GM18505 (cell line): Measurements from ENCODE around the gene FAM13A.
"Not testable (repeated sequence)": the region's sequence is repeated elsewhere in the genome, so short reads cannot be mapped to it uniquely, and the experiment has no call there.

Experiments used
- ATAC-seq: cut with Tn5 transposase; IDR thresholded peaks from one replicate; pipeline ENCODE4 v1.9.1; 2021; ENCODE audit not compliant: unreplicated experiment
- POLR2A ChIP-seq: IDR thresholded peaks from 4 replicates; pipeline ENCODE4 v1.6.1; 2011; ENCODE audit warnings: borderline replicate concordance; ENCODE audit not compliant: insufficient read depth, insufficient read length; ENCODE audit errors: extremely low read depth

FAM13A gene

GRCh38 chr4:88880501-88881226 is 176.3 kb downstream of the FAM13A start:
- ATAC-seq: no peak
- no peak for TF ChIP-seq POLR2A

GRCh38 chr4:88879991-88880390 is 177.0 kb downstream of the FAM13A start:
- no peak for ATAC-seq
- TF ChIP-seq POLR2A: no peak

DNA sequence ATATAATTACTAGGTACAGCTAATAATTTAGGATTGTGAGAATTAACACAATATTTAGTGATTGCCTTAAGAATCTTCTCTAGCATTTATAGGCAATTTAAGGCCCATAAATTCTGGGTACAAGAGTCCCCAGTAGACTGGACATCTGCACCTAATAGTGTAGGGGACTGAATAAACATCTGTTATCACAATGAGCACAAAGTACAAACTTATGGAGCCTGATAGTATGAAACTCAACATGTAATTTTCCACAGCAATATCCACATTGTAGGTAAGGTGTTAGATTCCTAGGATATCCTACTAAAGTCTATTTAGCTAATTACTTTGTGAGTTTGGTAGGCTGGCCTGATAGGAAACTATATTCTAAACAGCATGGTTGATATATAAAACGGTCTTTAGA is 178.3 kb downstream of the FAM13A start:
- ATAC-seq: no peak
- TF ChIP-seq POLR2A: no peak

DNA sequence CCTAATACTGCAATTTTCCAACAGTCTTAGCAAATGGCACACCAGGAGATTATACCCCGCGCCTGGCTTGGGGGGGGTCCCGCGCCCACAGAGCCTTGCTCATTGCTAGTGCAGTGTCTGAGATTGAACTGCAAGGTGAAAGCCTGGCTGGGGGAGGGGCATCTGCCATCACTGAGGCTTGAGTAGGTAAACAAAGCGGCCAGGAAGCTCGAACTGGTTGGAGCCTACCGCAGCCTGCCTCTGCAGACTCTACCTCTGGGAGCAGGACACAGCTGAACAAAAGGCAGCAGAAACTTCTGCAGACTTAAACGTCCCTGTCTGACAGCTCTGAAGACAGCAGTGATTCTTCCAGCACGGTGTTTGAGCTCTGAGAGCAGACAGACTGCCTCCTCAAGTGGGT is 186.6 kb downstream of the FAM13A start:
- no peak for TF ChIP-seq POLR2A
- no peak for ATAC-seq

- no peak for TF ChIP-seq POLR2A
- ATAC-seq: no peak
Measured at GRCh38 chr4:88868510-88868909, 188.5 kb downstream of the FAM13A start.

DNA sequence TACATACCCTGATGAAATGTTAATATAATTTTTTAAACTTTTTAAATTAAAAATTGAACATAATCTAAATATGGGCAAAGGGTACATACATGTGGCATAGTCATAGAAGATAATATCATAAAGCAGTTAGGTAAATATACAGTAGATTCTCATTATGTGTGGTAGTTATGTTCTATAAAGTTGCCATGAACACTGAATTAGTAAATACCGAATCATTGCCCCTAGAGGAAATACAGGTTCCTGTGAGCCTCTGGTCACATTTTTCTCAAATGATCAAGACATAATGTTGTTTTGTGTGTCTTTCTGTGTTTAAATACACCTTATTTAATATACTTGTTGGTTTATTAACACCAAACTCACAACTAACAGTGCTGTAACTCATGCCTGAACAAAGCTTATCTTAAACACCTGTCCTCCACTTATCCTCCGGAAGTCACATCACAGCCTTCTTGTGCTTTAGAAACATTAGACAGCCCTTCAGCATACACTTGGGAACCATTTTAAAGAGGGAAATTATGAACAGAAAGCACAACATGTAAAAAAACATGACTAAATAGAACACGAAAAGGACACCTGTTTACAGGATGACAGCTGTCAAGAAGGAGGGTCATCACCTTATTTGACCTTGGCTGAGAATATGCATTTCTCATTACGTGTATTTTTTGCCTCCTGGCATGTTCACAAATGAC is 190.0 kb downstream of the FAM13A start:
- no peak for TF ChIP-seq POLR2A
- ATAC-seq: no peak

- no peak for ATAC-seq
- TF ChIP-seq POLR2A: no peak
Measured at GRCh38 chr4:88865466-88865865, 191.5 kb downstream of the FAM13A start.

GRCh38 chr4:88865046-88865445 is 191.9 kb downstream of the FAM13A start:
- no peak for TF ChIP-seq POLR2A
- ATAC-seq: no peak

- no peak for ATAC-seq
- no peak for TF ChIP-seq POLR2A
Measured at GRCh38 chr4:88860586-88860985, 196.4 kb downstream of the FAM13A start.

GRCh38 chr4:88859191-88859812 is 197.7 kb downstream of the FAM13A start:
- peak; percentile 16 for ATAC-seq
- no peak for TF ChIP-seq POLR2A

DNA sequence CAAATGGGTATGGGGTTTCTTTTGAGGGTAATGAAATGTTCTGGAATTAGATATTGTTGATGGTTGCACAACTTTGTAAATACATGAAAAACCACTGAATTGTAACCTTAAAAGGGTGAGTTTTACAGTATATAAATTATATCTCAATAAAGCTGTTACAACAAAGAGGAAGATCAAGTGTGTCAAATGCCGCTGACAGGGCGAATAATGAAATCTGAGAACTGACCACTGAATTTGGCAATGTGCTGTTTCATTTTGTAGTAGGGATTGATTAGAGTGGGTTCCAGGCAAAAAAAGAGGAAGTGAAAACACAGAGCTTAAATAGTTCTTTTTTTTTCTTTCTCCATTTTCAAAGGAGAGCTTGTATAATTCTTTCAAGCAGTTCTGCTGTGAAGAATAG is 198.2 kb downstream of the FAM13A start:
- no peak for TF ChIP-seq POLR2A
- ATAC-seq: peak; percentile 97

GRCh38 chr4:88857588-88857987 is 199.4 kb downstream of the FAM13A start:
- no peak for TF ChIP-seq POLR2A
- no peak for ATAC-seq

- no peak for TF ChIP-seq POLR2A
- ATAC-seq: no peak
Measured at GRCh38 chr4:88854481-88854880, 202.5 kb downstream of the FAM13A start.

- ATAC-seq: not testable (repeated sequence)
Measured at GRCh38 chr4:88853583-88853982, 203.4 kb downstream of the FAM13A start.
